IMR-90 (cell line): ENCODE data around the gene ANO9. TPM values are rescaled to one million over a fixed set of nuclear protein-coding genes. Genes with fewer than 3 reads are reported as not detected.

Experiments
- ATAC-seq: fragments of 200-7000 bp; cut with Tn5 transposase; 2 replicates; pipeline ENCODE4 v1.9.1; 2020; ENCODE audit warnings: low read depth, mild to moderate bottlenecking, moderate library complexity
- BruUV-seq: library from RNA; stranded (reverse); fragments of 400-500 nt; replicated peaks from 2 replicates; lab custom pipeline; 2021; lab: Mats Ljungman, UMichigan
- CTCF ChIA-PET: fragments of 300-600 bp; formaldehyde crosslinking; extraction: SDS; loops from one replicate; lab custom pipeline; 2021; ENCODE audit warnings: antibody characterized with exemption; lab: Yijun Ruan, JAX
- POLR2A ChIA-PET: fragments of 300-600 bp; sonication (Branson Sonifier 250); formaldehyde crosslinking; loops from one replicate; lab custom pipeline; 2022; ENCODE audit warnings: antibody characterized with exemption; ENCODE audit not compliant: unreplicated experiment; lab: Charles Lee
- DNase-seq: peaks from one replicate; pipeline ENCODE4 v3.0.0; 2013
- H2AFZ ChIP-seq: replicated peaks from 2 replicates; pipeline ENCODE3; 2013; ENCODE audit warnings: low read length, mild to moderate bottlenecking; ENCODE audit not compliant: poor library complexity
- H2AK5ac ChIP-seq: 2 replicates; pipeline ENCODE4 v1.6.1; 2013; ENCODE audit warnings: low read depth, low read length, inconsistent platforms
- H2AK9ac ChIP-seq: replicated peaks from 2 replicates; pipeline ENCODE3; 2013; ENCODE audit warnings: mild to moderate bottlenecking, low read depth, low read length, moderate library complexity; ENCODE audit not compliant: poor library complexity
- H2BK120ac ChIP-seq: 2 replicates; pipeline ENCODE4 v1.6.1; 2013; ENCODE audit warnings: low read depth, low read length, inconsistent platforms
- H2BK15ac ChIP-seq: 3 replicates; pipeline ENCODE4 v1.6.1; 2013; ENCODE audit warnings: low read depth, low read length, inconsistent platforms
- H2BK20ac ChIP-seq: 2 replicates; pipeline ENCODE4 v1.6.1; 2013; ENCODE audit warnings: low read depth, mild to moderate bottlenecking, inconsistent platforms, low read length, moderate library complexity
- H2BK5ac ChIP-seq: 2 replicates; pipeline ENCODE4 v1.6.1; 2013; ENCODE audit warnings: mild to moderate bottlenecking, low read depth, low read length, inconsistent platforms; ENCODE audit not compliant: poor library complexity, severe bottlenecking
- H3K14ac ChIP-seq: replicated peaks from 2 replicates; pipeline ENCODE4 v1.6.1; 2013; ENCODE audit warnings: low read depth, low read length, inconsistent platforms
- H3K18ac ChIP-seq: 2 replicates; pipeline ENCODE4 v1.6.1; 2013; ENCODE audit warnings: low read depth, low read length, control low read depth
- H3K23ac ChIP-seq: 2 replicates; pipeline ENCODE4 v1.6.1; 2013; ENCODE audit warnings: low read depth, low read length, inconsistent platforms
- H3K27ac ChIP-seq: 2 replicates; pipeline ENCODE4 v1.5.1; 2013; ENCODE audit warnings: mild to moderate bottlenecking, control low read depth, low read length; ENCODE audit not compliant: insufficient read depth
- H3K27me3 ChIP-seq: 2 replicates; pipeline ENCODE4 v1.6.1; 2013; ENCODE audit warnings: low read length; ENCODE audit not compliant: control insufficient read depth, insufficient read depth
- H3K36me3 ChIP-seq: 2 replicates; pipeline ENCODE4 v1.6.1; 2013; ENCODE audit warnings: low read length, mixed read lengths; ENCODE audit not compliant: control insufficient read depth, insufficient read depth
- H3K4ac ChIP-seq: 2 replicates; pipeline ENCODE4 v1.6.1; 2013; ENCODE audit warnings: low read depth, low read length, inconsistent platforms
- H3K4me1 ChIP-seq: 2 replicates; pipeline ENCODE4 v1.6.1; 2013; ENCODE audit warnings: low read length, mixed read lengths; ENCODE audit not compliant: control insufficient read depth, insufficient read depth
- H3K4me2 ChIP-seq: 2 replicates; pipeline ENCODE4 v1.6.1; 2013; ENCODE audit warnings: low read depth, mild to moderate bottlenecking, control low read depth, low read length, moderate library complexity
- H3K4me3 ChIP-seq: 2 replicates; pipeline ENCODE4 v1.5.1; 2013; ENCODE audit warnings: low read depth, mild to moderate bottlenecking, control low read depth, low read length, moderate library complexity; ENCODE audit not compliant: insufficient read depth
- H3K56ac ChIP-seq: 2 replicates; pipeline ENCODE4 v1.6.1; 2013; ENCODE audit warnings: low read length, inconsistent platforms; ENCODE audit not compliant: insufficient read depth; ENCODE audit errors: extremely low read depth
- H3K79me1 ChIP-seq, 2 experiments: 2 replicates each; pipeline ENCODE4 v1.6.1; 2013; ENCODE audit warnings: low read length in 2 of 2, inconsistent platforms in 1 of 2, low read depth in 1 of 2
- H3K9ac ChIP-seq: 2 replicates; pipeline ENCODE4 v1.6.1; 2013; ENCODE audit warnings: low read depth, low read length, control low read depth
- H3K9me1 ChIP-seq: 2 replicates; pipeline ENCODE4 v1.6.1; 2013; ENCODE audit warnings: low read length, inconsistent platforms; ENCODE audit not compliant: insufficient read depth
- H3K9me3 ChIP-seq: 2 replicates; pipeline ENCODE4 v1.6.1; 2013; ENCODE audit warnings: low read length; ENCODE audit not compliant: control insufficient read depth, insufficient read depth
- H4K20me1 ChIP-seq: 2 replicates; pipeline ENCODE4 v1.6.1; 2013; ENCODE audit warnings: low read length, inconsistent platforms; ENCODE audit not compliant: insufficient read depth
- H4K5ac ChIP-seq: 2 replicates; pipeline ENCODE4 v1.6.1; 2013; ENCODE audit warnings: mild to moderate bottlenecking, low read depth, low read length, control low read depth
- H4K8ac ChIP-seq, 2 experiments: 2 replicates each; pipeline ENCODE4 v1.6.1; 2013; ENCODE audit warnings: low read depth in 2 of 2, low read length in 2 of 2, control low read depth in 1 of 2, inconsistent platforms in 1 of 2
- H4K91ac ChIP-seq: 2 replicates; pipeline ENCODE4 v1.6.1; 2013; ENCODE audit warnings: low read depth, low read length, inconsistent platforms; ENCODE audit not compliant: insufficient read depth
- CHD1 ChIP-seq: IDR thresholded peaks from 2 replicates; pipeline ENCODE4 v1.6.1; 2012; ENCODE audit warnings: low read depth, low read length, improper control_type of control experiment
- MAFK ChIP-seq: IDR thresholded peaks from 2 replicates; pipeline ENCODE4 v1.6.1; 2012; ENCODE audit warnings: low read depth, low read length, improper control_type of control experiment
- MXI1 ChIP-seq: IDR thresholded peaks from 2 replicates; pipeline ENCODE4 v1.6.1; 2012; ENCODE audit warnings: low read depth, mild to moderate bottlenecking, low read length, moderate library complexity, borderline replicate concordance
- NFE2L2 ChIP-seq: fragments of 150-350 bp; IDR thresholded peaks from 2 replicates; pipeline ENCODE4 v1.6.1; 2016; ENCODE audit warnings: low read depth, mild to moderate bottlenecking, low read length
- WGBS, 2 experiments: methylation state at CpG; one replicate each; pipeline versions ENCODE4 v1.1.5 to v1.1.7; 2013; ENCODE audit warnings: missing lambda C conversion rate in 2 of 2; ENCODE audit not compliant: insufficient read length in 1 of 2; ENCODE audit errors: extremely low coverage in 2 of 2; 5-methylcytosine and 5-hydroxymethylcytosine counted together
- dilution Hi-C: fragments of 300-500 bp; cut with HindIII; formaldehyde crosslinking; loops from one replicate; pipeline ENCODE4 v1.14.3; 2018; ENCODE audit warnings: low sequenced_read_pairs; ENCODE audit not compliant: unreplicated experiment
- in situ Hi-C: fragments of 300-500 bp; cut with MboI; formaldehyde crosslinking; loops from 3 replicates; pipeline ENCODE4 v1.14.3; 2019; ENCODE audit warnings: low sequenced_read_pairs, inconsistent platforms, mixed read lengths
- intact Hi-C: fragments of 100-400 bp; cut with micrococcal nuclease; formaldehyde crosslinking; loops from 2 replicates; pipeline ENCODE4 v1.10.0; 2022
- polyA plus RNA-seq, 3 experiments: library from polyadenylated mRNA; depleted of rRNA; stranded (reverse); fragments of >200 nt; gene quantifications; 2 replicates each; pipeline ENCODE4 v1.2.3, GENCODE V29; 2012; ENCODE audit warnings: low replicate concordance in 1 of 3
- total RNA-seq: library from RNA; depleted of rRNA; stranded (reverse); fragments of >200 nt; gene quantifications from 2 replicates; pipeline ENCODE4 v1.2.3, GENCODE V29; 2012

ANO9 gene
- total and polyA plus RNA-seq, 2 of the 4 experiments (the other 2 are of a cell fraction): not detected

DNA sequence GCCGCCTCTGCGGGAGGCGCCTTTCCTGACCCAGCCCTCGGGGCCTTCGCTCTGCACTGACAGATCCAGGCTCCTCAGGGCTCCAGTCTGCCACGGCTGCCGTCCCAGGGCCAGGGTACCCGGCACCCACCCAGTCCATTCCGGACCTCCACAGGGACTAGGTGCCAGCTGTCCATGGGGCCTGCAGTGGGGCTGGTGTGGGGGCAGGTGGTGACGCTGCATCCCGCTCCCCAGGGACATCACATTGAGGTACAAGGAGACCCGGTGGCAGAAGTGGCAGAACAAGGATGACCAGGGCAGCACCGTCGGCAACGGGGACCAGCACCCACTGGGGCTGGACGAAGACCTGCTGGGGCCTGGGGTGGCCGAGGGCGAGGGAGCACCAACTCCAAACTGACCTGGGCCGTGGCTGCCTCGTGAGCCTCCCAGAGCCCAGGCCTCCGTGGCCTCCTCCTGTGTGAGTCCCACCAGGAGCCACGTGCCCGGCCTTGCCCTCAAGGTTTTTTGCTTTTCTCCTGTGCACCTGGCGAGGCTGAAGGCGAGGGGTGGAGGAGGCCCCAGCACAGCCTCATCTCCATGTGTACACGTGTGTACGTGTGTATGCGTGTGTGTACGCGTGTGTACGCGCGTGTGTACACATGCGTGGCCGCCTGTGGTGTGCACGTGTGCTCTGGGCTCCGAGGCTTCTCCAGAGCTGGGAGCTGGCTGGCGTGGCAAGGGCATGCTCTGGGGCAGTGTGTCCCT, 48.5 kb upstream of the ANO9 start:
- POLR2A ChIA-PET: no interaction called here
- ATAC-seq (no peak), DNase-seq (no peak)
- BruUV-seq: no TSS peak
- WGBS, 2 experiments: 98% methylated on average over 25 of the region's 38 CpGs; no CpG with 5 or more reads in 1 of the 2 experiments
- H2AK9ac ChIP-seq: no peak overlapping the region
- dilution Hi-C loops (no loop called here), in situ Hi-C loops (no loop called here), intact Hi-C loops (no loop called here)
- H2BK5ac ChIP-seq: no peak overlapping the region
- H3K27ac ChIP-seq: no peak overlapping the region
- H2BK20ac ChIP-seq: no peak overlapping the region
- H4K91ac ChIP-seq: no peak overlapping the region
- H2BK15ac ChIP-seq: no peak overlapping the region
- no peaks in the 10 kb centered on the region for H3K9me1 ChIP-seq
- H3K4me1 ChIP-seq: no peaks in the 10 kb centered on the region
- H2AFZ ChIP-seq: no peak overlapping the region
- no peak overlapping the region for H3K9ac ChIP-seq
- no peak overlapping the region for H3K18ac ChIP-seq
- no peak overlapping the region for H3K4me3 ChIP-seq
- H3K14ac ChIP-seq: no peak overlapping the region
- TF ChIP-seq NFE2L2: no peak
- TF ChIP-seq MAFK: no peak
- TF ChIP-seq CHD1: no peak
- TF ChIP-seq MXI1: no peak
- H4K20me1 ChIP-seq: peaks cover 3% of the 10 kb centered on the region
- H3K27me3 ChIP-seq: no peaks in the 10 kb centered on the region
- no peak overlapping the region for H4K5ac ChIP-seq
- H3K56ac ChIP-seq: no peak overlapping the region
- H4K8ac ChIP-seq: no peak overlapping the region
- H3K4ac ChIP-seq: no peak overlapping the region
- peaks cover 0 to 13% of the 10 kb centered on the region in 2 experiments; a peak in 2 of 4 replicates for H3K79me1 ChIP-seq
- H2BK120ac ChIP-seq: no peak overlapping the region
- H3K23ac ChIP-seq: no peak overlapping the region
- H3K4me2 ChIP-seq: no peak overlapping the region
- CTCF ChIA-PET: no interaction called here
- peaks cover 35% of the 10 kb centered on the region for H3K36me3 ChIP-seq
- no peaks in the 10 kb centered on the region for H3K9me3 ChIP-seq
- no peak overlapping the region; the same call in 1 of the 2 replicates for H2AK5ac ChIP-seq
